GDM1 (cell line): ENCODE data around the gene C1orf226.

Source experiments
- DNase-seq: peaks from one replicate; lab custom pipeline; 2025; lab: John Stamatoyannopoulos, UW

C1orf226 gene

GRCh38 chr1:162366149-162366548, 15.4 kb upstream of the C1orf226 start:
- DNase-seq, result no peak

GRCh38 chr1:162366671-162367070, 14.9 kb upstream of the C1orf226 start:
- no peak for DNase-seq

GRCh38 chr1:162367073-162367472, 14.5 kb upstream of the C1orf226 start:
- no peak for DNase-seq

GRCh38 chr1:162367772-162368171, 13.8 kb upstream of the C1orf226 start:
- no peak for DNase-seq

- no peak for DNase-seq
These were observed 13.1 kb upstream of the C1orf226 start for GRCh38 chr1:162368451-162368850.

DNA sequence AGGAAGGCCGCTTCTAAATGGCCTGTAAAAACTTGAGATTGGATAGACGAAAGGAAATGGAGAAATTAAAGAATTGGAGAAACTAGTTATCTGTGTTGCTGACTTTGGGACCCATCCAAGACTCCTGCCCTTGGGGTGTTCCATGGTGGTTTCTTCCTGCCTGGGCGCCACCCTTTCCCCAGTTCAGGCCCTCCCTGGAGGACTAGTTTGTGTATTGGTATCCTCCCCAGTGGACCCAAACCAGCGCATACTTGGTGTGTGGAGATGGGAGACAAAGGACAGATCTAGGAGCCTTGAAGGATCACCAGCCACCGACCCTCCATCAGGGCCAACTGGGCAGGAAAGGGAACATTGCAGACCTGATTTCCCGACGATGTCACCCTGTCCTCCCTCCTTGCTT, 12.0 kb upstream of the C1orf226 start:
- no peak for DNase-seq

DNA sequence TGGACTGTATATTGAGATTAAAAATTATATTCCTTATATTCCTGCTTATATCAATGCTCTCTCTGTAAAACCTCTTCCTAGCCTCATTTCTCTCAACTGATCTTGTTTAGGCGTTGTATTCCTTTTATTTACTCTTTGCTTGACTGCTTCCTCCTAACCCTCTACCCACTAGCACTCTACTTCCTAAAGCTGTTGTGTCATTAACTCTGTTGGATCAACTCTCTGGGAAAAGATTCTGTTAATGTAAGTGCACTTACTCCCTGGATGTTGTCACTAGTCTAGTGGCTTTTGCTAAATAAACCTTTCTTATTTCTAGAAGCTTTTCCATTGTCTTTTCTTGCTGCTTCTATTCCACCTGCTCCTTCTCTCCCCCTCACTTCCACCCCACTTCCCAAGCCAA, 11.4 kb upstream of the C1orf226 start:
- no peak for DNase-seq

GRCh38 chr1:162370721-162371120, 10.8 kb upstream of the C1orf226 start:
- no peak for DNase-seq

DNA sequence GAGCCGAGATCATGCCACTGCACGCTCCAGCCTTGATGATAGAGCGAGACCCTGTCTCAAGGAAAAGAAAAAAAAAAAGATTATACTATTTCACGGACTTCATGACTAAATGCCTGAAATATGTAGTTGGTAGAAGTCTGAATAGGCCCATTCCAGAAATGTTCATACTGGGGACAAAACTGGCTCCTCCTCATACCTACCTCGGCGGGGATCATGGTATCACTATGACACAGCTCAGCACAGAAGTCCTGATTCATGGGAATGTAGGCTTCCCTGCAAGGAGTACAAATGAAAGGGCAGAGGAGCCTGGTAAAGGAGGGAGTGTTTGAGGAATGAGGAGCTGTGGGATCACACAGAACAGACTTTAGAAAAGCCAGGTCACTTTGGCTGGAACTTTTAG, 9.9 kb upstream of the C1orf226 start:
- DNase-seq, result no peak

GRCh38 chr1:162372159-162373071, 9.1 kb upstream of the C1orf226 start:
- no peak for DNase-seq

GRCh38 chr1:162373072-162373427, 8.5 kb upstream of the C1orf226 start:
- DNase-seq, result no peak

- no peak for DNase-seq
These were observed 7.8 kb upstream of the C1orf226 start for GRCh38 chr1:162373541-162374260.

DNA sequence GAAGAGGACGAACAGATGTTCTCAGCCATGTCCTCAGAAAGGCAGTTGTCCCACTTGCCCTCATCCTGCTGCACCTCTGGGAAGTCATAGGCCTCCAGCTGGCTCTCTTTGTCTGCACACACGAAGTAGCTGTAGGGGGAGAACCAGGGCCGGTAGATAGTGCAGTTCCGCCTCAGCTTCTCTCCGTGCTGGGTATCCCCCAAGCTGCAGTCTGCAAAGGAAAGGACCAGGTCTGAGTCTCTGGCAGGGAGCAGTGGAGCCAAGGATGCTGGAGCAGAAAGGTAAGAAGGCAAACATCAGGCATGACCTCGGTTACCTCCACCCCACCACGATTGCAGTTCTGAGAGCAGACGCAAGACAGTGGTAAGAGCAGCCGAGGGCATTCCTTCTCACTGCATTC, 7.1 kb upstream of the C1orf226 start:
- DNase-seq, result no peak

- DNase-seq, result no peak
These were observed 6.1 kb upstream of the C1orf226 start for GRCh38 chr1:162375463-162375862.

DNA sequence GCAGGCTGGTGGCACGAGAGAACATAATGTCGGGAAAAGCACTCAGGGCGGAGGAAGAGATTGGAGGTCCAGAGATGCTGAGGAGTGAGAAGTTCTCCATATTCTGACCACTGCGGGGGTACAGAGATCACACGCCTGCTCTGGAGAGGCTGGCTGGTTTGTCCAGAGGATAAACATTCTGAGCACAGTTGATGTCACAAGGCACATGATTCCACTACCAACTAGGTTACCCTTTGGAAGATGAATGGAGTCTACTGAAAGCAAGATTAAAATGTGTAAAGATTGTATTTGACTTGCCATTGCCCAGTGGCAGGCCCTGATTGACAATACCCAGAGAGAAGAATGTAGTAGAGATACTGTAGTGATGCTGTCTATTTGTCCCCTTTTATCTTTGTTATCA, 4.8 kb upstream of the C1orf226 start, which contains the start of gene SPATA46:
SPATA46 (minus strand) TSS at position 164 of the 400 bp plus-strand sequence; CDS start at position 100, 64 bp downstream.
- DNase-seq, result no peak

DNA sequence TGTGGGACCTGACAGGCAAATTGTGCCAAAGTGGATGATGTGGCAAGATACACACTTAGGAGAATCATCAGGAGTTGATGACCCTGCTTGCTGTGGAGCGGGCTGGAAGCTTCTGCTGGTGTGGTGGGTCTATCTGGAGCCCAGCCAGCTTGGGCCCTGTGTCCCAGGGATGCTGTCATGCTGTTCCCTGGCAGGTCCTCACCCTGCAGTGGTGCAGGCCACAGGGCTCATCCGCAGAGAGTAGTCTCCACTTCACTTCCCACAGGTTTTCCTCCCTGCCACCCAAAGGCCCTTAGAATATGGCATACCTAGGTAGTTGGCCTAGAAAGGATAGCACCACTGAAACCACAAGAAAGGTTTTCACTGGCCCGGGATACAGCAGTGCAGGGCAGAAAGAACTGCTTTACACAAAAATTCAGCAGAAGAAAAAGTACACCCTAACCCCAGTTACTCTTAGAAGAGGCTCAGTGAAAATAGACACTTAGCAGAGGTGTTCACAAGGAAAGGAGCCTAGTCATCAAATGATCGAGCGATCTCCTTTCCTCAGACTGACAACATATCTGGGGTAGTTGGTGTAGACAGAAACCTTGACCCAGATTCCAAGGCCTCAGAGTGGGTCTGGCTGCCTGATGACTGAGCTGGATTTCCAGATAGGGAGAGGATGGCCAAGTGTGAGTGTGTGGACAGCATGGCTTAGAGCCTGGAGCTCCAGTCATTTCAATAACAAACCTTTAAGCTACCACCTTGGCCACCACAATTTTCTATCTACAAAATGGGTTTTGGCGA, 1.3 kb upstream of the C1orf226 start:
- DNase-seq, result no peak

DNA sequence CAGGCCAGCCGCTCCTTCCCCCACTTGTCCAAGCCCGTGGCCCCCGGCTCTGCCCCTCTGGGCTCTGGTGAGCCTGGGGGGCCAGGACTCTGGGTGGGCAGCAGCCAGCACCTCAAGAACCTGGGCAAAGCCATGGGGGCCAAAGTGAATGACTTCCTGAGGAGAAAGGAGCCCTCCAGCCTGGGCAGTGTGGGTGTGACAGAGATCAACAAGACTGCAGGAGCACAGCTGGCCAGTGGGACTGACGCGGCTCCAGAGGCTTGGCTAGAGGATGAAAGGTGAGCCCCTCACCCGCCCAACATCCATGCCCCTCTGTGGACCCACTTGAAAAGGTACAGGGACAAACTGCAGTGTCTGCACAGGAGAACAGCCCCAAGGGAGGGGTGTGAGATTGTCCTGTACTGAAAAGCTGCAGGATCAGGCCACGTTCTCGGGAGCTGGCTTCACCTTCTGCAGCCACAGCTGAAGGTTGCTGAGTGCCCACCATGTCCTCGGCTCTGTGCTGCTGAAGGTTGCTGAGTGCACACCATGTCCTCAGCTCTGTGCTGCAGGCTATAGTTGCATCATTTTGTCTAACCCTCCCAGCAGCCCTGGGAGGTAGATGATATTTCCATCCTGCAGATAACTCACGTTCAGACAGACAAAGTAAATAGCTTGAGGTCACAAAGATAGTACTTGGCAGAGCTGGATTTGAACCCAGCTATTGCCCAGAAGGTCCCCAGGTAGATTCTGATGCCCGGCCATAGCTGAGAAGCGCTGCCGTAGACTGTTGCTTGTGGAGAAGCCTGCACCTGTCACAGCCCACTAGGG, 618 bp downstream of the C1orf226 start:
- no peak for DNase-seq

DNA sequence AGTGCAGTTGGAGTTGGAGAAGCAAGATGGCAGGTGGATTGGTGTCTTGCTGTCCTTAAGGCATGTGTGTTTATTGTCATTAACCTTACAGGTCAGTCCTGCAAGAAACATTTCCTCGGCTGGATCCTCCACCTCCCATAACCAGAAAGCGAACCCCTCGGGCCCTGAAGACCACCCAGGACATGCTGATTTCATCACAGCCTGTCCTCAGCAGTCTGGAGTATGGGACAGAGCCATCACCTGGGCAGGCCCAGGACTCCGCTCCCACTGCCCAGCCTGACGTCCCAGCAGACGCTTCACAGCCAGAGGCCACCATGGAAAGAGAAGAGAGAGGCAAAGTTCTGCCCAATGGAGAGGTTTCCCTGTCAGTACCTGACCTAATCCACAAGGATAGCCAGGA, 1.6 kb downstream of the C1orf226 start:
- no peak for DNase-seq

DNA sequence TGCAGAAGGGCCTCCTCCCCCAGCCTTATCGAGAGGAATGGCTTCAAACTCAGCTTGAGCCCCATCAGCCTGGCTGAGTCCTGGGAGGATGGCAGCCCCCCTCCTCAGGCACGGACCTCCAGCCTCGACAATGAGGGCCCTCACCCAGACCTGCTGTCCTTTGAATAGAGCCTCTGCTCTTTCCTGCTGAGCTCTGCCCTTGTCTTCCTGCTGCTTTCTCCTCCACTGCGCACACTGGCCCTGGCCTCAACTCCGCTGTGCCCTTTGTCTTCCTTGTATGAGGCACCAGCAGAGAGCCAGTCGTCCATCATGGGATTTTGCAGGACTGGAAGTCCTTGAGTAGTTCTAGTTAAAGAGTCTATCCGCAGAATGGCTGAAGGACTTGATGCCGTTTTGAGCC, 2.0 kb downstream of the C1orf226 start:
- no peak for DNase-seq

GRCh38 chr1:162384116-162384515, 2.6 kb downstream of the C1orf226 start:
- DNase-seq, result no peak

GRCh38 chr1:162384601-162385279, 3.2 kb downstream of the C1orf226 start:
- DNase-seq, result no peak
